Osteoblast (primary cell): ENCODE data around the gene VTN. TPM values are rescaled to one million over a fixed set of nuclear protein-coding genes. Genes with fewer than 3 reads are reported as not detected.

ENCODE experiments used
- DNase-seq: peaks from one replicate; pipeline ENCODE4 v3.0.0; 2011; ENCODE audit warnings: low spot score, mixed read lengths; ENCODE audit not compliant: insufficient read length; ENCODE audit errors: missing footprints
- H2AFZ ChIP-seq: 2 replicates; pipeline ENCODE4 v1.6.0; 2011; ENCODE audit warnings: mild to moderate bottlenecking, low read length
- H3K27ac ChIP-seq: 2 replicates; pipeline ENCODE4 v1.5.1; 2011; ENCODE audit warnings: mild to moderate bottlenecking, low read depth, low read length, moderate library complexity
- H3K27me3 ChIP-seq: 2 replicates; pipeline ENCODE4 v1.6.0; 2012; ENCODE audit warnings: mild to moderate bottlenecking, control low read depth, inconsistent platforms, low read length, moderate library complexity; ENCODE audit not compliant: insufficient read depth
- H3K36me3 ChIP-seq: 2 replicates; pipeline ENCODE4 v1.5.1; 2011; ENCODE audit warnings: mild to moderate bottlenecking, low read length, control low read depth, moderate library complexity; ENCODE audit not compliant: insufficient read depth
- H3K4me1 ChIP-seq: 2 replicates; pipeline ENCODE4 v1.5.1; 2011; ENCODE audit warnings: mild to moderate bottlenecking, low read length, control low read depth, moderate library complexity; ENCODE audit not compliant: insufficient read depth
- H3K4me2 ChIP-seq: 2 replicates; pipeline ENCODE4 v1.6.0; 2011; ENCODE audit warnings: mild to moderate bottlenecking, low read length; ENCODE audit not compliant: insufficient read depth
- H3K4me3 ChIP-seq: fragments of 200-600 bp; sonication (generic); 3 replicates; pipeline ENCODE4 v1.5.1; 2012; ENCODE audit warnings: mild to moderate bottlenecking, low read length, inconsistent platforms; ENCODE audit not compliant: insufficient read depth
- H3K79me2 ChIP-seq: 2 replicates; pipeline ENCODE4 v1.6.0; 2012; ENCODE audit warnings: mild to moderate bottlenecking, low read length, control low read depth, inconsistent platforms; ENCODE audit not compliant: insufficient read depth
- H3K9me3 ChIP-seq: 2 replicates; pipeline ENCODE4 v1.5.1; 2011; ENCODE audit warnings: low read depth, low read length, control low read depth
- H4K20me1 ChIP-seq: 2 replicates; pipeline ENCODE4 v1.6.0; 2012; ENCODE audit warnings: mild to moderate bottlenecking, low read length, control low read depth; ENCODE audit not compliant: insufficient read depth
- total RNA-seq: library from RNA; depleted of rRNA; stranded (reverse); fragments of >200 nt; gene quantifications from 2 replicates; pipeline ENCODE4 v1.2.3, GENCODE V29; 2012
- TF ChIP-seq, protein P1 (sequence below): IDR thresholded peaks from 2 replicates; pipeline ENCODE4 v1.5.1; 2011; ENCODE audit warnings: mild to moderate bottlenecking, low read depth, low read length, moderate library complexity; ENCODE audit errors: extremely low read depth

VTN gene
- total RNA-seq, 1 donor = not detected

DNA sequence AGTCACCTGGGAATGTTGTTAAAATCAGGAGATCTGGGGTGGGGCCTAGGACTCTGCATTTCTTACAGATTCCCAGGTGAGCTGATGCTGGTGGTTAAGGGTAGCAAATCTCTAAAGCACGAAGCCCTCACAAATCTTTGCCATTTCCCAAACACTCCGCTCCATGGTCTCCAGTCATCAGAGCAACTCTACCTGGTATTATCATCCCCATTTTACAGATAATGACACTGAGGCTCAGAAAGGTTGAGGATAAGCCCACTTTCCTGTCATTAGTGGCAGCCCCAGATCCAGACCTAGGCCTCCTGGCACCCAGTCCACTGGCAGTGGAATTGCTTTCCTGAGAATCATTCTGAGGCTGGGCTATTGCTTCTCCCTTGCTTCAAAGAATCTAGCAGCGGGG, 27.2 kb upstream of the VTN start:
- H3K36me3 ChIP-seq = peaks cover 22% of the 10 kb centered on the region
- H3K4me1 ChIP-seq = peaks cover 9% of the 10 kb centered on the region
- TF ChIP-seq, protein P1, sequence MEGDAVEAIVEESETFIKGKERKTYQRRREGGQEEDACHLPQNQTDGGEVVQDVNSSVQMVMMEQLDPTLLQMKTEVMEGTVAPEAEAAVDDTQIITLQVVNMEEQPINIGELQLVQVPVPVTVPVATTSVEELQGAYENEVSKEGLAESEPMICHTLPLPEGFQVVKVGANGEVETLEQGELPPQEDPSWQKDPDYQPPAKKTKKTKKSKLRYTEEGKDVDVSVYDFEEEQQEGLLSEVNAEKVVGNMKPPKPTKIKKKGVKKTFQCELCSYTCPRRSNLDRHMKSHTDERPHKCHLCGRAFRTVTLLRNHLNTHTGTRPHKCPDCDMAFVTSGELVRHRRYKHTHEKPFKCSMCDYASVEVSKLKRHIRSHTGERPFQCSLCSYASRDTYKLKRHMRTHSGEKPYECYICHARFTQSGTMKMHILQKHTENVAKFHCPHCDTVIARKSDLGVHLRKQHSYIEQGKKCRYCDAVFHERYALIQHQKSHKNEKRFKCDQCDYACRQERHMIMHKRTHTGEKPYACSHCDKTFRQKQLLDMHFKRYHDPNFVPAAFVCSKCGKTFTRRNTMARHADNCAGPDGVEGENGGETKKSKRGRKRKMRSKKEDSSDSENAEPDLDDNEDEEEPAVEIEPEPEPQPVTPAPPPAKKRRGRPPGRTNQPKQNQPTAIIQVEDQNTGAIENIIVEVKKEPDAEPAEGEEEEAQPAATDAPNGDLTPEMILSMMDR = no peak
- DNase-seq = no peak
- H2AFZ ChIP-seq = no peak overlapping the region
- H3K27ac ChIP-seq = no peak overlapping the region
- no peak overlapping the region for H3K4me3 ChIP-seq
- H3K27me3 ChIP-seq = no peaks in the 10 kb centered on the region
- no peak overlapping the region for H3K4me2 ChIP-seq
- peaks cover 4% of the 10 kb centered on the region for H4K20me1 ChIP-seq
- H3K79me2 ChIP-seq = no peaks in the 10 kb centered on the region
- H3K9me3 ChIP-seq = no peaks in the 10 kb centered on the region

DNA sequence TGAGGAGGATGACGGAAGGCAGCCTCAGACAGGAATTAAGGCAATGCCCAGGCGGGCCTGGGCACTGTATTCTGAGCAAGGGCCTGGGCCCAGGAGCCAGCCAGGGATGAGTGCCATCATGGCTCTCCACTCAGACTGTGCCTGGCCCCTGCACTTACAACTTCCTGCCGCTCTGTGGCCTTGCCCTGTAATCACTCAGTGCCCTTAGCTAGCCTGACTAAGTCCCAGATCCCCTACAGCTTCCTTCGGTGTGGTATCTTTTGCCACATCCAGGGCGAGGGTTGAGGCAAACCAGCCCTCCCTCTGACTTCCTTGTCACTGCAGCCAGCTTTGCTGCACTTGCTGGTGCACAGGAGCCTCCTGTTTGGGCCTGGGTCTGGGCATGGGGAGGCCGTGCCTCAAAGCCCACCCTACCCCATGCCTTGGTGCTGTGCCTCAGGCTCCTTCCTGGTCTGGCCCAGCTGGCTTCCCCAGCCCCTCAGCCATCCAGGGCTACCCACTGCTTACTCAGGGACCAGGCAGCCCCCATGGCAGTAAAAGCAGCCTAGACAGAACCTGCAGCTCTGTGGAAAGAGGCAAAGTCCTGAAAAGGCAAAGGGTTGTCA, 26.6 kb upstream of the VTN start:
- H3K4me1 ChIP-seq = peaks cover 9% of the 10 kb centered on the region
- no peaks in the 10 kb centered on the region for H3K27me3 ChIP-seq
- no peak overlapping the region for H3K4me2 ChIP-seq
- H3K27ac ChIP-seq = no peak overlapping the region
- H3K9me3 ChIP-seq = no peaks in the 10 kb centered on the region
- H3K79me2 ChIP-seq = no peaks in the 10 kb centered on the region
- peaks cover 4% of the 10 kb centered on the region for H4K20me1 ChIP-seq
- peaks cover 17% of the 10 kb centered on the region for H3K36me3 ChIP-seq
- TF ChIP-seq, protein P1 = no peak
- no peak overlapping the region for H3K4me3 ChIP-seq
- DNase-seq = no peak
- H2AFZ ChIP-seq = no peak overlapping the region

DNA sequence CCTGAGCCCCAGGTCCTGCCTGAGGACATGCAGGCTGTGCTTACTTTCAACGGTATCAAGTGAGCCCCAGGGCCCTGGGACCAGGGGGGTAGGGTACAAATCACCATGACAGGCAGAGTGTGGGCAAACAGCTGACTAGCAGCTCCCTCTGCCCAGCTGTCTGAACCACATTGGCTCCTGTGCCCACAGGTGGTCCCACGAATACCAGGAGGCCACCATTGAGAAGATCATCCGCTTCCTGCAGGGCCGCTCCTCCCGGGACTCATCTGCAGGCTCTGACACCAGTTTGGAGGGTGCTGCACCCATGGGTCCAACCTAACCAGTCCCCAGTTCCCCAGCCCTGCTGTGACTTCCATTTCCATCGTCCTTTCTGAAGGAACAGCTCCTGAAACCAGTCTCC, 25.9 kb upstream of the VTN start:
- Histone ChIP-seq H3K4me2 (no peak overlapping the region), H2AFZ (no peak overlapping the region), H3K36me3 (peaks cover 10% of the 10 kb centered on the region), H3K9me3 (no peaks in the 10 kb centered on the region), H3K4me3 (no peak overlapping the region), H3K27ac (no peak overlapping the region), H3K79me2 (no peaks in the 10 kb centered on the region), H4K20me1 (peaks cover 4% of the 10 kb centered on the region), H3K4me1 (peaks cover 9% of the 10 kb centered on the region), H3K27me3 (no peaks in the 10 kb centered on the region)
- TF ChIP-seq, protein P1 = no peak
- no peak for DNase-seq

DNA sequence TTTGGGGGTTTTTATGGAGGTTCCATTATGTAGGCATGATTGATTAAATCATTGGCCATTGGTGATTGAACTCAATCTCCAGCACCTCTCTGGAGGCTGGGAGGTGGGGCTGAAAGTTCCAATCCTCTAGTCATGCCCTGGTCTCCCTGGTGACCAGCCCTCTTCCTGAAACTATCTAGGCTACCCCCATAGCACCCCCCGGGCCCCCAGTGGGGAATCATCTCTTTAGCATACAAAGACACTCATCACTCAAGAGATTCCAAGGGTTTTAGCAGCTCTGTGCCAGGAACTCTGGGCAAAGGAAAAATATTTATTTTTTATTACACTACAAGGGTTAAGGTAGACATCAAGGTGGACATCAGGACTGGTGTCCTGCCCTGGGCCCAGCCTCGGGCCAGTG, 25.3 kb upstream of the VTN start:
- H3K79me2 ChIP-seq = no peaks in the 10 kb centered on the region
- H4K20me1 ChIP-seq = peaks cover 4% of the 10 kb centered on the region
- peaks cover 5% of the 10 kb centered on the region for H3K36me3 ChIP-seq
- H3K9me3 ChIP-seq = no peaks in the 10 kb centered on the region
- H3K4me1 ChIP-seq = peaks cover 9% of the 10 kb centered on the region
- no peak overlapping the region for H3K4me3 ChIP-seq
- no peaks in the 10 kb centered on the region for H3K27me3 ChIP-seq
- no peak overlapping the region for H3K27ac ChIP-seq
- TF ChIP-seq, protein P1 = no peak
- H2AFZ ChIP-seq = no peak overlapping the region
- H3K4me2 ChIP-seq = no peak overlapping the region
- DNase-seq = no peak
